GM18498 (cell line): Measurements from ENCODE around the gene MAML2.
"Not testable (repeated sequence)": the region's sequence is repeated elsewhere in the genome, so short reads cannot be mapped to it uniquely, and the experiment has no call there.

Experiments used
- ATAC-seq: cut with Tn5 transposase; IDR thresholded peaks from one replicate; pipeline ENCODE4 v1.9.1; 2021; ENCODE audit warnings: mild to moderate bottlenecking, moderate library complexity; ENCODE audit not compliant: unreplicated experiment

MAML2 gene

DNA sequence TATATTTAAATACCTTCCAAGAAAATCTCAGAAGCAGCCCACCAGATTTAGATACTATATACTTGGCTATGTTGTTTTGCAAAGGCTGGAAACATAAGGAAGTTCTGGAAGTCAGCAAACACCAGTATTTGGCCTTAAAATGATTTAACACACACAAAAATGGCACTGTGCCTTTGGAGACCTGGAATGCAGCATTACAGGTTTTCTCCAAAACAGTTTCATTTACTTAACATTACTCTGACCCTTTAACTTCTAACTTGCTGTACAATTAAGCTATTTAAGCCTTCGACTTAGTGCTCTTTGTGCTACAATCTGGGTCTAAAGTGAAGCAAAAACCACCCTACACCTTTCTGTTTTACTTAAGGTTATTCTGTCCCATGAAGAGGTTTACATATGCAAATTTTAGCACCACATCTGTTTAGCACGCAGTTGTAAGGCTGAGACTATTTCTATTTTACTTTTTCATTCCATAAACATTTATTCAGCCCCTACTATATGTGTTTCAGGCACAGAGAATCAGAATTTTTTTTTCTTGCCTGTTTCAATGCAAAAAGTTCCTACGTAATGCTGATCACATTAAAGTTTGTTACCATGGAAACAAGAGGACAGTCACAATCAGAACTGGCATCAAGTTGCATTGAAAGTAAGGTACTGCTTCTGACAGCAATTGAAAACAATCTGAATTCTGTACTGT, 70.3 kb downstream of the MAML2 start:
- ATAC-seq = peak; percentile 67

DNA sequence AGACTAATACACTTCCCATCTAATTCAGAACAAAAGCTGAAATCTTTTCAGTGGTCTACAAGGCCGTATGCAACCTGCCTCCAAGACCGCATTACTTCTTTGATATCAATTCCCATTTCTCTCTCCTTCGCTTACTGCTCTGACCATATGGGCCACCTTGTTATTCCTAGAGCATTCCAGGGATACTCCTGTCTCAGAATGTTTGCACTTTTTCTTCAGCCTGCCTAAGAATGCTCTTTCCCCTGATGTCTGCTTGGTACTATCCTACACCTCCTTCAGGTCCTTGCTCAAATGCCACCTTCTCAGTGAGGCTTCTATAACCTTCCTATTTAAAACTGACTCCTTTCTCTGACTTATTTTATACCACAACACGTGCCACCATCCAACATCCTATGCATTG, 71.2 kb downstream of the MAML2 start:
- ATAC-seq = no peak

DNA sequence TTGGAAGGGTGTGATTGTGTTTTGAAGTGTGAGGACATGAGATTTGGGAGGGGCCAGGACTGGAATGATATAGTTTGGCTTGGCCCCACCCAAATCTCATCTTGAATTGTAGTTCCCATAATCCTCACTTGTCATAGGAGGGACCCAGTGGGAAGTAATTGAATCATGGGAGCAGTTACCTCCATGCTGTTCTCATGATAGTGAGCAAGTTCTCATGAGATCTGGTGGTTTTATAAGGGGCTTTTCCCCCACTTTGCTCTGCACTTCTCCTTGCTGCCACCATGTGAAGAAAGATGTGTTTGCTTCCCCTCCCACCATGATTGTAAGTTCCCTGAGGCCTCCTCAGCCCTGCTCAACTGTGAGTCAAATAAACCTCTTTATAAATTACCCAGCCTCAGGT, 71.6 kb downstream of the MAML2 start:
- not testable (repeated sequence) for ATAC-seq

DNA sequence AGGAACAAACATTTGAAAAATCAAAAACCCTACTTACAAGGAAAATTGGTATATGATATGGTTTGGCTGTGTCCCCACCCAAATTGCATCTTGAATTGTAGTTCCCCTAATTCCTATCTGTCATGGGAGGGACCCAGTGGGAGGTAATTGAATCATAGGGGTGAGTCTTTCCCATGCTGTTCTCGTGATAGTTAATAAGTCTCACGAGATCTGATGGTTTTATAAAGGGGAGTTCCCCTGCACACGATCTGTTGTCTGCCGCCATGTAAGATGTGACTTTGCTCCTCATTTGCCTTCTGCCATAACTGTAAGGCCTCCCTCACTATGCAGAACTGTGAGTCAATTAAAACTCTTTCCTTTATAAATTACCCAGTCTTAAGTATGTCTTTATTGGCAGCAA, 74.5 kb downstream of the MAML2 start:
- ATAC-seq = not testable (repeated sequence)

DNA sequence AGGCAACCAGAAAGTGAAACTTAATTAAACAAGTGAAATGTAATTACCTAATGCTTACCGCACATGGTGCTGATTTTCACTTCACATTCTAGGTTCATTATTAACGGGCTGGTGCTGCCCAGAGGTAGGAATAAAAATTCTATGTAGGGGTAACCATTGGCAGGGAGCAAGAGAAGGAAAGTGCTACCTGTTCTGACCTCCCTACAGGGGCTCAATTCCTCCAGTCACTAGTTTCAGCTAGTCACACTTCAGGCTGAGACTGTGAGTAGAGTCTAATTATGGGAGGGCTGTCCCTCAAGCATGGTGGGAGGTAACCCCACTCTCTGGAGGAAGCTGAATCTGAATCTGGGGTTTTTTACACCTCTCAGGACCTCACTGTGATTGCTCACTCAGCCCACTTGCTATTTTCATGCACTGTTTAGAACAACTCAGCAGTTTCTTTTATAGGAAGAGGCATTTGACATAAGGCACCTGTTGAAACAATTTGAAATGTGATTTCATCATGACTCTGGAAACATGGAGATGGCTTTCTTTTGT, 75.4 kb downstream of the MAML2 start:
- peak; percentile 96 for ATAC-seq

DNA sequence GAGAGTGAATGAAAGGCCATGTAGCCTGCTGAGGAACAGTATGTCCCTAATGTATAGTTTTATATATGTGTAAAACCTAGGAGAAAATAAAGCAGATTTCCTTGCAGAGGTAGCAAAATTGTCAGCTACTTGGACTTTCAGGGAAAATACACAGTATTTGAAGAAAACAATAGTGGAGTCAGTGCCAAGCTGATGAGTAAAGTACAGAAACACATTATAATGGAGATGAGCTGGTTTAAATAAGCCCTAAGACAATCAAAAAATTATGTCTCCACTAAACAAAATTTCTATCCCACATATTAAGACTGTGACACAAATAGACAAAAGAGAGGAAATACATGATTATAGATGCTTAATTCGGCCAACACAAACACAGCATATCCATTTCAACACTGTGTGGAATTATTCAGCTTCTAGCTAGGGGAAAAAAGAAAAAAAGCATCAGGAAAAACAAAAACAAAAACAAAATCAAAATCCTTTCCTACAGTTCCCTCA, 75.9 kb downstream of the MAML2 start:
- peak; percentile 2 for ATAC-seq

DNA sequence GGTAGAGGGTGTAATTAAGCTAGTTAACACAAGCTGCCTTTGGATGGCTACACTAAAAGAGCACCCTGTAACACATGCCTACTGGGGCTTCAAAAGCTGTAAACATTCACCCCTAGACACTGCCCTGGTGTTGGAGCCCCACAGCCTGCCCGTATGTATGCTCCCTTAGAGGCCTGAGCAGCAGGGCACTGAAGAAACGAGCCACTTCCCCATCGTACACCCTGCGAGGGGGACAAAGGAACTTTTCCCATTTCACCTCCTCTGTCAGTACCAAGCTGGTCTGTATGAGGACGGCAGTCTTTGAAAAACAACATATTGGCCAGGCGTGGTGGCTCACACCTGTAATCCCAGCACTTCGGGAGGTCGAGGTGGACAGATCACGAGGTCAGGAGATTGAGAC, 77.0 kb downstream of the MAML2 start:
- ATAC-seq = no peak

DNA sequence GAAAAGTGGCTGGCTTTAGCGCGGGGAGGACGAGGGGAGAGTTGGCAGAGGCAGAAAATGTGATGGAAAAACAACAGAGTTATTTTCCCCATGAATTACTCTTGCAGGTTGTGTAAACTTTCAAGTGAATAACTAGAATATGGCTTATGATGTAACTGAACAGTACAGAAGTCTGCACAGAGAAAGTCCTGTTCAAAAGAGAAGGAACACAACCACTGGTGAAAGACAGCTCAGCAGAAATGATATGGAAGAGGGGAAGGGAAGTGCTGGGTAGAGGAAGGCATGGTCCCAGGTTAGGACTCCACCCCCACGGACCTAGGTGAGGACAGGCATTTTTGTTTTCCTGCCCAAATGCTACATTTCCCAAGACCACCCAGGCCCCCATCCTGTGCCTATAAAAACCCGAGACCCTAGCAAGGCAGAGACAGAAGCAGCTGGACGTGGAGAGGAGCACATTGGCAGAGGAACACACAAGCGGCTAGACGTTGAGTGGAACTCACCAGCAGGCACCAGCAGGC, 77.7 kb downstream of the MAML2 start:
- ATAC-seq = no peak

DNA sequence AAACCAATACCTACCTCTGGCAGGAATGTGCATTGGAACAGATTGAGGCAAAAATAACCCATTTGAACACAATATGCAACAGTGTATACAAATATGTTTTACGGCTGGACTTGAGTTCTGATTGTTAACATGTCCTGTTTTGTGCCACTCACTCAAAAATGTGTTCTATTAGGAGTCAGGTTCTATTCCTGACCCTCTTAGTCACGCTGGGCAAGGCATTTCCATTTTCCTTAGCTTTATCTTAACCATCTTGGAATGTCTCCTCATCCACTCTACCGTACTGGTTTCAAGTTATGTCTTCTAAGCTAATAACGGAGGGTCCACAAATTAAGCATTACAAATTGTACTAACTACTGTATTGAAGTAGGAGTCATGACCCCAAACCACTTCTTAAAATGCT, 78.6 kb downstream of the MAML2 start:
- ATAC-seq = no peak

DNA sequence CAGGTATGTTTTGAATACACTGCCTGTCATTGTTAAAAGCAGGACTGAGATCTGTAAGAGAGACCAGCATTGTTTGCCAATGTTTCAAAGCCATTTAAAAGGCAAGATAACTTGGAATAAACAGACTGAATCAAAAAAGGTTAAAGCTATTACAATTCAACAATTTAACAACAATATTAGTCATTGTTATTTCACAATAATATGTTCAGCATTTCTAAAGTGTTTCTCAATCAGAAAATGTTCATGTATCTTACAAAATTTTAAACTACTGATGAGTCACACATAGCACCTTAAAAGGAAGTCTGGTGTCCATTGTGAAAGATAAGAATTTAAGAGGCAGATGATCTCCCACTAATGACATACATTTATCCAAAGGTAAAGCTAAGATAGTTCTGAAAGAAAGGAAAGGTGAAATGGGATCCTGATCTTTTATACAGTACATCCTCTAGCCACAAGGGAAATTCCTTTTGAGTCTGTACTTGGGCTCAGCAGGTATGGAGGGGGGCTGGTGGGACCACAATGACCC, 79.7 kb downstream of the MAML2 start:
- ATAC-seq = no peak

DNA sequence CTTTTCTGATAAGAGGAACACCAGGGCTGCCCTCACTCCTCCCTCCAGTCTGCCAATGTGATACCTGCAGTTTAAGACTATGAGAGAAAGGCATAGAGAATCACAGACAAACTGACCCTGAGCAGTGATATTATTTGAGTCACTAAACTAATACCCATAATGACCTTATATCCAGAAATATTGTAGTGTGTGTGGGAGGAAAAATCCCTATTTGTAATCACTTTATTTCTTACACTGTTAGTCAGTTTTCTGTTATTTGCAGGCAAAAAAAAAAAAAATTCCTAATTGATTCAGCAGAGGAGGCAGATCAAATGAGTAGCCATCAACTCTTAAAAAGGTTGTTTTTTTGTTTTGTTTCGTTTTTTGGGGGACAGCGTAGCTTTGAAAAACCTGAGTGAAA, 82.5 kb downstream of the MAML2 start:
- no peak for ATAC-seq

DNA sequence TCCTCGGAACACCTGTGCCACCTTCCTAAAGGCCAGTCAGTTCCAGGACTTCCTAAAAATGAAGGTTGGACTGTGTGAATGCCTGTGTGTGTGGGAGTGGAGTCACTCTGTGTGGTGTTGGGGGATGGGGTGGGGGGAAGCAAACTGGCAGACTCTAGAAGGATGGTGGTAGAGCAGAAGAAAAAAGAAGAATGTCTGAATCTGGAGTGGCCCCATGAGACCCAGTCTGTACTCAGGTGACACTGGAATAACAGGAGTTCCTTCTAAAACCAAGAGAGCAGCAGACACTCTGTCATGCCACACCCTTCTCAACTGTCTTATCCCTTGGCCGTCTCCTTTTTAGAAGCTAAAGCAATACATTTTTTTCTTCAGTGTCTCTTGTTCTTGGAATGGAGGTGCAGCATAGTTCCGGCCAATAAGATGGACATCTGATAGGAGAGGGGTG, 82.9 kb downstream of the MAML2 start:
- ATAC-seq = no peak

DNA sequence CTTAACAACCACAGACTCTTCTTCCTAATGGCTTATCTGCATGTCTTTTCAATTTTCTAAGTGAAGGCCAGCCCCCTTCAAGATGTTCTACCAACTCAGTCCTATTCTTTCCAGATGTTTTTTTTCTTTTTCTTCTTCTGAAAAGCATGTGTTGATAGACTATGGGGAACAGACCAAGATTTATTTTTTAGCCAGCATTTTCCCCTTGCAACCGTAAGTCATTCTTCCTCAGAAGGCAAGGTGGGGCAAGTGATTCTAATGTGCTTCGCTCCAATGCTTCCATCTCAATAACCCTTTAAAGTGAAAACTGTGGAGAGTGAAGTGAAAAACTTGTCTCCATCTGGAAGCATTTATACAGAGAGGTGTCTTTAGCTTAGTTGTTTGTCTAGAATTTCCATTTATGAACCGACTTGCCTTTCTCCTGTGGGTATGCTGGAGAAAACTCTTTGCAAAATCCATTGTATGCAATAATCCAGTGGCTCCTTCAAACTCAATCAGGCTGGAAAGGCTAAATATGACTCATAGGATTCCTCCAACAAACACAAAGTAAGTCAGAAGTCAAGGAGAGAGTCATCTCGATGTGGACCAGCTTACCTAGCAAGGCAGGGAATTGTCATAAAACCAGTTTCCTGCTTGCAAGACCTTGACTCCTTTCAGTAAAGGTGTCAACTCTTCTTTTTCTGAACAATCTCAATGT, 83.7 kb downstream of the MAML2 start:
- ATAC-seq = no peak

DNA sequence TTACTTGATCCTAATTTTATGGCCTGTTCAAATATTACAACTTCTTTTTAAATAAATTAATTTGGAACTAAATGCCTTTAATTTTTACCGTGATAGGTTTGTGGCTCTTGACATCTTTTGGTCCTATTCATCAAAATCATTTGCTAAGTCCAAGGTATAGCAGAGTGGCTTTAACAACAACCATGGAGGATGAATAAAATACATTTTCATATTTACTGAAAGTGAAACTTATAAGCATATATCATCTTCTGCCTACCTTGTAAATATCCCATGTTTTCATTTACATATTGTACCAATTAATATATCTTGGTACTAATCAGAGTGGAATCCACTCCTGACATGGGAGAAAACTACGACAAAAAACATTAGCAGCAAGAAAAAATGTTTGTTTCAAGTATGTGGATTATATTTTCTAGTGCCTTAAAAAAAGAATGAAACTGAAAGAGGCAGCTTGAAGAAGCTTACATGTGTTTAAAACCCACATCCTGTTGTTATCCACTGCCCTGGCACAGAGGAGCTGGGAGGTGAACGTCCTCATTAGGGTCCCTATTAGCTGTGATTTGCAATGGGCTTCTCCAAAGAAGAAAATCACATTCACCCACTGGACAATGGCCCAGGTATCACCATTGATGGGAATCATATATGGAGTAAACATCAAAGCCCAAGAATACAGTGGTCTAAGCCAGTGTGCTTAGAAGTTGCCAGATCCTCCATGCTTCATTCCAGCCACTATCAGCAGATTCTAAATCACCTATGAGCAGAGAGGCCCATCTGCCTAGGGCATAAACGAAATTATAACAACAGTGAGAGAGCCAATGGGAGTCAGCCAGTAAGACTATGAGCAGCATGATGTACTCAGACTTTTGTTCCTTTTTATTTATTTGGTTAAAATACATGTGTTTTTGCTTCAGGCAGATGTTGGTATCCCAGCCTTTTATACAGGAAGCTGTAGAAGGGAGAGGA, 84.7 kb downstream of the MAML2 start:
- ATAC-seq = peak; percentile 83

DNA sequence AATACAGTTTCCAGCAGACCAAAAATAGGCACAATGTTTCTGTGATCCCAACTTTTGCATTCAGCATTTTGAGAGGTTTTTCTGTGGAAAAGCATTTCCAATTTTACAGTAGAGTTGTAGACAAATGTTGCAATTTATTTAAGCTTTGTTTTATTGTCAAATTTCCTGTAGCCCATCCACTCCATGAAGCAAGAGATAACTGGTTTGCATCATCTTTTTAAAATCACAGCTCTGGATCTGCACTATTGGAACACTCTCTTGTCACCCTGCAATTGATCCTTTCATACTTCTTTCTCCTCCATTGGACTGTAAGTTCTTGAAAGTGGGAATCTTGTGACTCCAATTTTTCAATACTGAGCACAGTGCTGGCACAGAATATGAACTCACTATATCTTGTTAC, 86.0 kb downstream of the MAML2 start:
- no peak for ATAC-seq

DNA sequence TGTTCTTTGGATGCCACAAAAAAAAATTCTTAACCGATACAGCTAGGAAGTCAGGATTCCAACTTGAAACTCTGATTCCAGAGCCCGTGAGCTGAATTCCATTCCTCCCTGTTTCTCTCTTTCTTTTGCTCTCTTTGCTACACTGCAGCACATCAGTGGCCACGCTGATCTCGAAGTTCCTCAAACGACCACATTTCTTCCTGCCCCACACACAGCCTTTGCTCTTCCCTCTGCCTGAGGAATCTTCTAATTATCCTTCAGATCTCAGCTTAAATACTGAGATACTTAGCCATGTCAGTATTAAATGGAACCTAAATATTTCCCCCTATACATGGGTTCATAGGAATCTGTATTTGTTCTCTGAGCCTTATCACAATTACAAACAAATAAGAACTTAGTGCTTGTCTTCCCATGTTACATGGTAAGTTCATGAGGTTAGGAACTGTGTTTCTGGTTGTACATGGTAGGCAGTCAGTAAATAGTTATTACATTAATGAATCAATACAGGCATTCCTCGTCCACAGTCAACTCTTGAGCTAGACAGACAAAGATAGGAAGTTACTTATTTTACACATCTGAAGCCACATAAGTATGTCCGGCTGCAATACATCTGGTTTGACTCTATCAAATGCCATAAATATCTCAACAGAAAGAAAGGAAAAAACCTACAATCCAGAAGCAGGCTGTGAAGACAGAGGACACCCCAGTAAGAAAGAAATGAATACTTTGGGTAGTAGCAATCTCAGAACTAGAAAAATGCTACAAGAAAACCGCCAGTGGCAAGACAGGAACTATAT, 86.6 kb downstream of the MAML2 start:
- no peak for ATAC-seq

DNA sequence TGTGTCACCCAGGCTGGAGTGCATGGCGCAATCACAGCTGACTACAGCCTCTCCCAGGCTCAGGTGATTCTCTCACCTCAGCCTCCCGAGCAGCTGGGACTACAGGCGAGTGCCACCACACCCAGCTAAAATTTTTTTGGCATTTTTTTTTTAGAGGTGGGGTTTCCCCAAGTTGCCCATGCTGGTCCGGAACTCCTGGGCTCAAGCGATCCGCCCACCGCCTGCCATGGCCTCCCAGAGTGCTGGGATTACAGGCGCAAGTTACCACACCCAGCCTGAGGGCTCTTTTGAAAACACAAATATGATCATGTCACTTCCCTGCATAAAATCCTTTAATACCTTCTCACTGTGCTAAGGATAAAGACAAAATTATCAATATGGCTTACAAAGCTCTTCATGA, 88.1 kb downstream of the MAML2 start:
- no peak for ATAC-seq

DNA sequence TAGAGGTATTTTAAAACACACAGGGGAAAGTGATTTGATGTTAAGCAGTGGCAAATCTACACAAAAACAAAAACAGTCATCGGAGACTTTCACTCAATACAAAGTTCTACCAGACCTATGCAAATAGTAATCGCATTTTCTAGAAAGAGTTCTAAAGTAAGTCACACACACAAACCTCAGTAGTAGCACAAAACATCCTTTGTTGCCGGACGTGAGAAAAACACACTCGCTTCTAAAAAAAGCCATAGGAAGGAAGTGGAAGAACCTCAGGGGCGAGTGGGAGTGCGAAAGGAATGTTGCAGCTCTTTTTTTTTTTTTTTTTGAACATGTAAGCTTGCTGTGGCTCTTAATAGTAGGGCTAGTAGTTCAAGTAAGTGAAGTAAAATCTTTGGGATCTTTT, 88.9 kb downstream of the MAML2 start:
- peak; percentile 55 for ATAC-seq

DNA sequence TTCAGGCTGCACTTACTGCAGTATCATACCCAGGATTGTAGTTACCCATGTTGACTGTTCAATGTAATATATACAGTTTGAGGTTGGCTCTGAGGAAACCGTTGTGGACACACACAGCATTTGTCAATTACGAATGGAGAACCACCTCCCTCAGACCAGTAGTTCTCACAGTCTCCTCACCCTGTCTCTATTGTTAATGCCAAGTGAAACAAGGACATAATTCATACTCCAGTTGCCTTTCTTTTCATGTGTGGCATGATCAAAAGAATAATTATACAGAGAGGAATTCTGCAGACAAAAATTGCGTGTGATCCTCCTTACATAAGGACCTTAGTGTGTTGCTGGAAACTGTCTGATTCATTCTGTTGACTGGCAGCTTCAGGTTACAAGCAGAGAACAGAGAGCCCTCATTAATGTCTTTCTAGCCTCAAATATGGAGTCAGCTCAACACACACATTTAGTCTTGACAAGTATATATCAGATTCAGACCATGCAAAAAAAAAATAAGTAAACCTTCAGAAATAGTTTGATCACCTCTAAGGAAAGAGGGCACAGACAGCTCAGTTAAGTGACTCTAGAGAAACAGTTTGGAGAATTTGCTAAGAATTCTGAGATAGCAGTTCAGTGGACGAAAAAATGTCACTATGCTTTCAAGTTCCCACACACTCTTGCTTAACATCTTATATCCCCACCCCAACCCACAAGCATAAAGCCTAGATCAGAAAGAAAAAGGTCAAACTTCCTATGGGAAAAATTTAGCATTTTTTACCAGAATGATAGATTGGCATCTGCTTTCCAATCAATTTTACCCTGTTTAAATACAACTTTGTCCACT, 96.1 kb downstream of the MAML2 start:
- ATAC-seq = no peak
